HEK293 (cell line): Measurements from ENCODE around the gene ZNF768.

ENCODE experiments used
- FEZF1 ChIP-seq: fragments of 450-650 bp; formaldehyde crosslinking; IDR thresholded peaks from 2 replicates; pipeline ENCODE4 v1.5.1; 2016; ENCODE audit warnings: missing biosample characterization, missing genetic modification characterization
- GFI1B ChIP-seq: fragments of 450-650 bp; formaldehyde crosslinking; IDR thresholded peaks from 2 replicates; pipeline ENCODE4 v1.5.1; 2016; ENCODE audit warnings: missing biosample characterization, missing genetic modification characterization
- KLF1 ChIP-seq: fragments of 450-650 bp; formaldehyde crosslinking; IDR thresholded peaks from 2 replicates; pipeline ENCODE4 v1.5.1; 2016; ENCODE audit warnings: missing biosample characterization, missing genetic modification characterization
- KLF10 ChIP-seq: fragments of 450-650 bp; IDR thresholded peaks from 2 replicates; pipeline ENCODE4 v1.5.1; 2018; ENCODE audit warnings: missing biosample characterization, mild to moderate bottlenecking, missing genetic modification characterization
- MZF1 ChIP-seq: fragments of 450-650 bp; formaldehyde crosslinking; IDR thresholded peaks from 2 replicates; pipeline ENCODE4 v1.5.1; 2017; ENCODE audit warnings: missing biosample characterization, missing genetic modification characterization, borderline replicate concordance
- SCRT1 ChIP-seq: fragments of 450-650 bp; formaldehyde crosslinking; IDR thresholded peaks from 2 replicates; pipeline ENCODE4 v1.5.1; 2016; ENCODE audit warnings: missing biosample characterization, missing genetic modification characterization, borderline replicate concordance
- SCRT2 ChIP-seq: fragments of 450-650 bp; formaldehyde crosslinking; IDR thresholded peaks from 2 replicates; pipeline ENCODE4 v1.5.1; 2016; ENCODE audit warnings: missing biosample characterization, missing genetic modification characterization
- TCF7L2 ChIP-seq: IDR thresholded peaks from 2 replicates; pipeline ENCODE4 v1.6.1; 2011; ENCODE audit warnings: low read depth, mild to moderate bottlenecking, inconsistent platforms, low read length, moderate library complexity, borderline replicate concordance
- TRIM28 ChIP-seq: IDR thresholded peaks from 2 replicates; pipeline ENCODE4 v1.6.1; 2011; ENCODE audit warnings: low read length, control low read depth, borderline replicate concordance
- ZBTB48 ChIP-seq: fragments of 450-650 bp; formaldehyde crosslinking; IDR thresholded peaks from 2 replicates; pipeline ENCODE4 v1.5.1; 2016; ENCODE audit warnings: missing biosample characterization, missing genetic modification characterization
- ZFP69B ChIP-seq: fragments of 450-650 bp; formaldehyde crosslinking; IDR thresholded peaks from 2 replicates; pipeline ENCODE4 v1.5.1; 2016; ENCODE audit warnings: missing biosample characterization, missing genetic modification characterization
- ZNF114 ChIP-seq: fragments of 450-650 bp; formaldehyde crosslinking; IDR thresholded peaks from 2 replicates; pipeline ENCODE4 v1.5.0; 2017; ENCODE audit warnings: missing biosample characterization, missing genetic modification characterization
- ZNF132 ChIP-seq: fragments of 450-650 bp; formaldehyde crosslinking; IDR thresholded peaks from 2 replicates; pipeline ENCODE4 v1.5.1; 2017; ENCODE audit warnings: missing biosample characterization, missing genetic modification characterization, borderline replicate concordance
- ZNF133 ChIP-seq: fragments of 450-650 bp; formaldehyde crosslinking; IDR thresholded peaks from 2 replicates; pipeline ENCODE4 v1.5.1; 2016; ENCODE audit warnings: missing biosample characterization, missing genetic modification characterization
- ZNF211 ChIP-seq: fragments of 450-650 bp; formaldehyde crosslinking; IDR thresholded peaks from 2 replicates; pipeline ENCODE4 v1.5.1; 2016; ENCODE audit warnings: low read depth, missing biosample characterization, missing genetic modification characterization
- ZNF223 ChIP-seq: fragments of 450-650 bp; formaldehyde crosslinking; IDR thresholded peaks from 2 replicates; pipeline ENCODE4 v1.5.1; 2016; ENCODE audit warnings: missing biosample characterization, missing genetic modification characterization
- ZNF248 ChIP-seq: fragments of 450-650 bp; formaldehyde crosslinking; IDR thresholded peaks from 2 replicates; pipeline ENCODE4 v1.5.1; 2017; ENCODE audit warnings: missing biosample characterization, missing genetic modification characterization
- ZNF274 ChIP-seq, 2 experiments: fragments of 200-500 bp in 1 of 2; fragments of 450-650 bp in 1 of 2; sonication (Bioruptor generic) in 1 of 2; formaldehyde crosslinking in 1 of 2; IDR thresholded peaks; 2 replicates each; pipeline versions ENCODE4 v1.5.1 to v1.6.1; 2014 to 2016; ENCODE audit warnings: borderline replicate concordance in 1 of 2, inconsistent platforms in 1 of 2, low read length in 1 of 2, missing biosample characterization in 1 of 2, missing genetic modification characterization in 1 of 2
- ZNF292 ChIP-seq: fragments of 450-650 bp; formaldehyde crosslinking; IDR thresholded peaks from 2 replicates; pipeline ENCODE4 v1.5.1; 2016; ENCODE audit warnings: low read depth, missing biosample characterization, missing genetic modification characterization, borderline replicate concordance
- ZNF391 ChIP-seq: fragments of 450-650 bp; formaldehyde crosslinking; IDR thresholded peaks from 2 replicates; pipeline ENCODE4 v1.5.1; 2016; ENCODE audit warnings: low read depth, missing biosample characterization, missing genetic modification characterization, borderline replicate concordance
- ZNF404 ChIP-seq: fragments of 450-650 bp; formaldehyde crosslinking; IDR thresholded peaks from 2 replicates; pipeline ENCODE4 v1.5.1; 2017; ENCODE audit warnings: missing biosample characterization, missing genetic modification characterization
- ZNF426 ChIP-seq: fragments of 450-650 bp; formaldehyde crosslinking; IDR thresholded peaks from 2 replicates; pipeline ENCODE4 v1.5.1; 2017; ENCODE audit warnings: missing biosample characterization, missing genetic modification characterization, mild to moderate bottlenecking, inconsistent platforms, moderate library complexity
- ZNF433 ChIP-seq: fragments of 450-650 bp; formaldehyde crosslinking; IDR thresholded peaks from 2 replicates; pipeline ENCODE4 v1.5.1; 2016; ENCODE audit warnings: missing biosample characterization, missing genetic modification characterization, low read depth
- ZNF529 ChIP-seq: fragments of 450-650 bp; formaldehyde crosslinking; IDR thresholded peaks from 2 replicates; pipeline ENCODE4 v1.5.1; 2017; ENCODE audit warnings: missing genetic modification characterization, missing biosample characterization; ENCODE audit not compliant: insufficient replicate concordance
- ZNF555 ChIP-seq: fragments of 450-650 bp; formaldehyde crosslinking; conservative IDR thresholded peaks from 2 replicates; pipeline ENCODE4 v1.5.1; 2017; ENCODE audit warnings: missing biosample characterization, mild to moderate bottlenecking, missing genetic modification characterization, inconsistent platforms
- ZNF560 ChIP-seq: fragments of 450-650 bp; formaldehyde crosslinking; IDR thresholded peaks from 2 replicates; pipeline ENCODE4 v1.5.1; 2017; ENCODE audit warnings: missing biosample characterization, missing genetic modification characterization, borderline replicate concordance
- ZNF561 ChIP-seq: fragments of 450-650 bp; IDR thresholded peaks from 2 replicates; pipeline ENCODE4 v1.5.1; 2018; ENCODE audit warnings: missing biosample characterization, missing genetic modification characterization, borderline replicate concordance
- ZNF585B ChIP-seq: fragments of 450-650 bp; formaldehyde crosslinking; IDR thresholded peaks from 2 replicates; pipeline ENCODE4 v1.5.1; 2016; ENCODE audit warnings: missing biosample characterization, missing genetic modification characterization
- ZNF596 ChIP-seq: fragments of 450-650 bp; IDR thresholded peaks from 2 replicates; pipeline ENCODE4 v1.5.0; 2018; ENCODE audit warnings: missing biosample characterization, mild to moderate bottlenecking, missing genetic modification characterization, moderate library complexity
- ZNF624 ChIP-seq: fragments of 450-650 bp; formaldehyde crosslinking; IDR thresholded peaks from 2 replicates; pipeline ENCODE4 v1.5.1; 2017; ENCODE audit warnings: missing biosample characterization, missing genetic modification characterization
- ZNF629 ChIP-seq: fragments of 450-650 bp; formaldehyde crosslinking; IDR thresholded peaks from 2 replicates; pipeline ENCODE4 v1.5.1; 2017; ENCODE audit warnings: missing biosample characterization, missing genetic modification characterization
- ZNF670 ChIP-seq: fragments of 450-650 bp; formaldehyde crosslinking; IDR thresholded peaks from 2 replicates; pipeline ENCODE4 v1.5.1; 2016; ENCODE audit warnings: missing biosample characterization, missing genetic modification characterization, low read depth
- ZNF792 ChIP-seq: fragments of 450-650 bp; formaldehyde crosslinking; IDR thresholded peaks from 2 replicates; pipeline ENCODE4 v1.5.1; 2016; ENCODE audit warnings: missing biosample characterization, missing genetic modification characterization
- ZNF830 ChIP-seq: fragments of 450-650 bp; IDR thresholded peaks from 2 replicates; pipeline ENCODE4 v1.5.0; 2018; ENCODE audit warnings: missing biosample characterization, missing genetic modification characterization, low read depth, mild to moderate bottlenecking, moderate library complexity
- TF ChIP-seq, protein P1 (sequence below): fragments of 450-650 bp; formaldehyde crosslinking; IDR thresholded peaks from 2 replicates; pipeline ENCODE4 v1.5.1; 2016; ENCODE audit warnings: missing biosample characterization, missing genetic modification characterization
- TF ChIP-seq, protein P2 (sequence below): fragments of 450-650 bp; formaldehyde crosslinking; IDR thresholded peaks from 2 replicates; pipeline ENCODE4 v1.5.1; 2016; ENCODE audit warnings: missing biosample characterization, missing genetic modification characterization
- TF ChIP-seq, protein P3 (sequence below): fragments of 450-650 bp; formaldehyde crosslinking; IDR thresholded peaks from 2 replicates; pipeline ENCODE4 v1.5.1; 2016; ENCODE audit warnings: missing biosample characterization, missing genetic modification characterization

ZNF768 gene

DNA sequence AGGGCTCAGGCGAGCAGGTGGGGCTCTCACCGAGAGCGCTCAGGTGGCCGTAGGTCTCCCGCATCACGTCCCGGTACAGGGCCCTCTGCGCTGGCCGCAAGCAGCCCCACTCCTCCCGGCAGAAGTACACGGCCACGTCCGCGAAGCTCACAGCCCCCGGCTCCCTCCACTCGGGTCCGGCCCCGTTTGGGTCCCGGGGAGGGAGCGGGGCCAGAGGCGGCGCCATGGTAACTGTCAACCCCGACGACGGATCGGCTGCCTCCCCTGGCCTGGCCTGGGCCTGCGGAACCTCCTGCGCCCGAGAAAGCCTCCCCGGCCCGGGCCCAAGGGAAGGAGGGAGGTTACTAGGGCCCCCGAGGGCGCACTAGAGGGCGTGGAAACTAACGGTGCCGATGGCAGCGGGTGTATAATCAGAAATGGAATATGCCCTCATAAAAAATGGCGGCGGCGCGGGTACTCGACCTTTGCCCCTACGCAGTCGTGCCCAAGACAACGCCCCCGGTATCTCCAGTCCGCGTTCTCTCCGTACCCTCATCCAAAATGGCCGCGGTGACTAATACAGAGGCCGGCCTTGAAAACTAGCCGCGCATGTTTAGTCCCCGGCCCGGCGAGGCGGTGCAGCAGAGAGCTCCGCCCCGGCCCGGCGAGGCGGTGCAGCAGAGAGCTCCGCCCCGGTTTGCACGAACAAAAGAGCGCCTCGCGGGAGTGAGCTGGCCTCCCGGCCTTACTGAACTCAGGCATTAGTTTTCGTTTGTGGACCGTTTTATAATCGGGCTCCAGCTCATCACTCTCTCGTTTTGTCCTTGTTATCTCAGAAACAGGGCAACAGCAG, 31.8 kb upstream of the ZNF768 start, which contains the start of gene ZNF764 (continued):
- TF ChIP-seq ZNF529 (tag by site-specific recombination) (no peak), ZNF830 (no peak), ZNF596 (tag by site-specific recombination) (no peak), ZNF114 (tag by site-specific recombination) (no peak), ZNF292 (tag by site-specific recombination) (no peak), ZNF555 (no peak), ZNF132 (tag by site-specific recombination) (no peak), ZNF223 (tag by site-specific recombination) (no peak), ZNF561 (peak; percentile 89), ZNF248 (tag by site-specific recombination) (no peak), ZNF560 (tag by site-specific recombination) (no peak), KLF10 (tag by site-specific recombination) (peak; percentile 98), ZNF391 (tag by site-specific recombination) (peak; percentile 91; the same call in 1 of the 2 replicates), ZNF274 (IDR thresholded peaks at IDR 0.05; ENCODE audit: low read length) (no peak), ZNF274 (tag by site-specific recombination; IDR thresholded peaks at IDR 0.05; ENCODE audit: borderline replicate concordance) (no peak), ZFP69B (tag by site-specific recombination) (no peak), MZF1 (peak; percentile 69; the same call in 1 of the 2 replicates), ZNF211 (tag by site-specific recombination) (no peak), FEZF1 (tag by site-specific recombination) (no peak), ZNF670 (tag by site-specific recombination) (no peak), SCRT2 (tag by site-specific recombination) (peak; percentile 56; the same call in 1 of the 2 replicates), ZBTB48 (peak; percentile 69; the same call in 1 of the 2 replicates), ZNF404 (no peak), TRIM28 (peak; percentile 82), ZNF426 (tag by site-specific recombination) (no peak), GFI1B (tag by site-specific recombination) (no peak), SCRT1 (tag by site-specific recombination) (no peak), ZNF433 (tag by site-specific recombination) (no peak), ZNF629 (peak; percentile 82), TCF7L2 (no peak), ZNF624 (tag by site-specific recombination) (no peak), KLF1 (peak; percentile 76), ZNF585B (tag by site-specific recombination) (no peak), ZNF133 (tag by site-specific recombination) (no peak), ZNF792 (tag by site-specific recombination) (no peak)
- TF ChIP-seq, protein P1, sequence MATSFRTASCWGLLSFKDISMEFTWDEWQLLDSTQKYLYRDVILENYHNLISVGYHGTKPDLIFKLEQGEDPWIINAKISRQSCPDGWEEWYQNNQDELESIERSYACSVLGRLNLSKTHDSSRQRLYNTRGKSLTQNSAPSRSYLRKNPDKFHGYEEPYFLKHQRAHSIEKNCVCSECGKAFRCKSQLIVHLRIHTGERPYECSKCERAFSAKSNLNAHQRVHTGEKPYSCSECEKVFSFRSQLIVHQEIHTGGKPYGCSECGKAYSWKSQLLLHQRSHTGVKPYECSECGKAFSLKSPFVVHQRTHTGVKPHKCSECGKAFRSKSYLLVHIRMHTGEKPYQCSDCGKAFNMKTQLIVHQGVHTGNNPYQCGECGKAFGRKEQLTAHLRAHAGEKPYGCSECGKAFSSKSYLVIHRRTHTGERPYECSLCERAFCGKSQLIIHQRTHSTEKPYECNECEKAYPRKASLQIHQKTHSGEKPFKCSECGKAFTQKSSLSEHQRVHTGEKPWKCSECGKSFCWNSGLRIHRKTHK, result no peak
- TF ChIP-seq, protein P2, sequence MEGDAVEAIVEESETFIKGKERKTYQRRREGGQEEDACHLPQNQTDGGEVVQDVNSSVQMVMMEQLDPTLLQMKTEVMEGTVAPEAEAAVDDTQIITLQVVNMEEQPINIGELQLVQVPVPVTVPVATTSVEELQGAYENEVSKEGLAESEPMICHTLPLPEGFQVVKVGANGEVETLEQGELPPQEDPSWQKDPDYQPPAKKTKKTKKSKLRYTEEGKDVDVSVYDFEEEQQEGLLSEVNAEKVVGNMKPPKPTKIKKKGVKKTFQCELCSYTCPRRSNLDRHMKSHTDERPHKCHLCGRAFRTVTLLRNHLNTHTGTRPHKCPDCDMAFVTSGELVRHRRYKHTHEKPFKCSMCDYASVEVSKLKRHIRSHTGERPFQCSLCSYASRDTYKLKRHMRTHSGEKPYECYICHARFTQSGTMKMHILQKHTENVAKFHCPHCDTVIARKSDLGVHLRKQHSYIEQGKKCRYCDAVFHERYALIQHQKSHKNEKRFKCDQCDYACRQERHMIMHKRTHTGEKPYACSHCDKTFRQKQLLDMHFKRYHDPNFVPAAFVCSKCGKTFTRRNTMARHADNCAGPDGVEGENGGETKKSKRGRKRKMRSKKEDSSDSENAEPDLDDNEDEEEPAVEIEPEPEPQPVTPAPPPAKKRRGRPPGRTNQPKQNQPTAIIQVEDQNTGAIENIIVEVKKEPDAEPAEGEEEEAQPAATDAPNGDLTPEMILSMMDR (tag by site-specific recombination), result peak; percentile 84
- TF ChIP-seq, protein P3, sequence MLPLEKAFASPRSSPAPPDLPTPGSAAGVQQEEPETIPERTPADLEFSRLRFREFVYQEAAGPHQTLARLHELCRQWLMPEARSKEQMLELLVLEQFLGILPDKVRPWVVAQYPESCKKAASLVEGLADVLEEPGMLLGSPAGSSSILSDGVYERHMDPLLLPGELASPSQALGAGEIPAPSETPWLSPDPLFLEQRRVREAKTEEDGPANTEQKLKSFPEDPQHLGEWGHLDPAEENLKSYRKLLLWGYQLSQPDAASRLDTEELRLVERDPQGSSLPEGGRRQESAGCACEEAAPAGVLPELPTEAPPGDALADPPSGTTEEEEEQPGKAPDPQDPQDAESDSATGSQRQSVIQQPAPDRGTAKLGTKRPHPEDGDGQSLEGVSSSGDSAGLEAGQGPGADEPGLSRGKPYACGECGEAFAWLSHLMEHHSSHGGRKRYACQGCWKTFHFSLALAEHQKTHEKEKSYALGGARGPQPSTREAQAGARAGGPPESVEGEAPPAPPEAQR (tag by site-specific recombination), result peak; percentile 56; the same call in 1 of the 2 replicates
